ENCODE data around the gene CAPN10.

Gene CAPN10

DNA sequence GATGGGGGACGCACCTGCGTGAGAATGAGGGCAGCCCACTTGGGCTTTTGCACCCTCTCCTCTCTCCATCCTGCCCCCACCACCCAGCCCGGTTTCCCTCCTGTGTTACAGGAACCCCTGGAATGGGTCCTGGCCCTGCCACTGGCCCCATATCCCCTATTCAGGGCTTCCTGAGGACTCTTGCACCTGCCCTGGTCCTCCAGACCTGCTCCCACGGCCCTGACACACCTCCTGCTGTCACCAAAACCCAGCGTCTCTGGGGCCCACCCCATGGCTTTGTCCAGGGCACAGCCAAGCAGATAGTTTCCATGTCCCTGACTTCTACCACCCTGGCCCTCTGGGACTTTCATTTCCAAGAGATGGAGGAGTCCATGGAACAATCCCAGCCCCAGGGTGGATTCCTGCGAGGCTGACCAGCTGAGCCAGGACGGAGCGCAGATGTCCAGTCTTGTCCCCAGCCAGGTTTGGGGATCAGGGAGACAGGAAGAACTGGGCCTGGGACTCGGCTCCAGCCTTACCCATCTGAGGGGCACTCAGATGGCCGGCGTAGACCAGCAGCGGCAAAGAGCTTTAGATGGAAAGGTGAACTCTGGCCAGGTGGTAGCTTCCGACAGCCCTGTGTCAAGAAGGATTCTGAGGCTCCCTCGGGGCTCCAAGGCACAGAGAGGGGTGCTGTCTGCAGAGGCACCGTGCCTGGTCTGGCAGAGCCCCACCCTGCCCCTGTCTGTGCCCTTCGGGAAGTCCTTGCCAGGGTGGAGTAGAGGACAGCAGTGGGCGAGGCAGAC, 50.8 kb downstream of the CAPN10 start:
- no peak for DNase-seq (ENCODE audit: low read depth, low spot score)

DNA sequence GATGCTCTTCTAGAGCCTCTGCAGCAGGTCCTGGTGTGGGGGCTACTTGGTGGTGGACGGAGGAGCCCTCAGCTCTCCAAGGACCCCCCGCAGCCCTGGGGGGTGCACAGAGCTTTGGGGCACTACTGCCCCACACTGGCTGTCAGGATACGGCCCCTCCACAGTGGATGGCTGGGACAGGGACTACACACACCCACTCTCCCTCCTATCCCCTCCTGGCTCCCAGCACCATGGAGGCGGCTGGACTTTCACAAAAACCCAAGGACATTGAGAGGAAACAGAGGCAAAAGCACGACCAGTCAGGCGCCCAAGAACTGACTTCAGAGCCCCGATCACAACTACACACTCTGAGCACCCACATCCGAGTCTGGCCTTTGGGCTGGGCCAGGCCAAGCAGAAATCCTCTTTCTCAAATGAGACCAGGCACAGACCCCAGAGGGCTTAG, 51.4 kb downstream of the CAPN10 start:
- no peak for DNase-seq (ENCODE audit: low read depth, low spot score)

DNA sequence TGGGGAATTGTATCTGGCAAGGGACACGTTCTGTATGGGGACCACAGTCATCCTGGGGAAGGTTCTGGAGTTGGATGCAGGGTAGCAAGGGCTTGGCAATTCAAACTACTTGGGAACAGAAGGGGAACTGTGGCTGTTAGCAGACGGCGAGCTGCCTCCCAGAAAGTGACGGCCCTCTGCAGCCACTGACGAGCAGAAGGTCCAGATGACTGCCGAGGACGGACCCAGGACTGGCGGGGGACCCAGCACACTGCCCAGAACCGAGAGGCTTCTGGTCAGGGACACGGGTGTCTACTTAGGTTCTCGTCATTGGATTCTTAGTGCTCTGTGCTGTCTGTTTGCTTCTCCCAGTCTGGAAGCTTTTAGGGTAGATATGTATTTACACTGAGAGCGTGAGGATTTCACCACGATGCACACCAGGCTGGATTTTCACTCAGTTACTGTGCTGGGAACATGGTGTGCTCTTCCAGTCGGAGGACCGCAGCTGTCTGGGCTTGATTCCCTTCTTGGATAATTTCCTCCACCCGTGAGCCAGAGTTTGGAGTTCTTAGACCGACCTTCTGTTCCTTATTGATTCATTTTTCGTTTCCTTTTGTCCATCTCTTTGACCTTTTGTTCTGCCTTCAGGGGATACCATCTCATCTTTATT, 52.1 kb downstream of the CAPN10 start:
- no peak for DNase-seq (ENCODE audit: low read depth, low spot score)

DNA sequence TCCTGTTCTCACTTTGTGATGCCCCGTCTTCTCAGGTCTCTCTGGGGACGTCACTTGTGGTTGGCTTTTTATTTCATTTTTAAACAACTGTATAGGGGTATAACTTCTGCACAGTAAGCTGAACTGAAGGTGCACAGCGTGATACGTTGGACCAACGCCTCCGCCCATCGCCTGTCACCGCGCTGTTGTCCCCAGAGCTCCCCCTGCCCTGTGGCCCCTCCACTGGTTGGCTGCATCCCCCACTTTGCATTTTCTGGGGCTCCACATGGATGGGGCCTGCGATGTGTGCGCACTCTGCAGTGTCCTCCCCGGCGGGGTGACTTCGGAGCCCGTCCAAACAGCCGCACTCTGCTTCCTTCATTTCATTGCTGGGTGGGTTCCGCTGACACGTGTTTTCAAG, 53.0 kb downstream of the CAPN10 start:
- no peak for DNase-seq (ENCODE audit: low read depth, low spot score)

DNA sequence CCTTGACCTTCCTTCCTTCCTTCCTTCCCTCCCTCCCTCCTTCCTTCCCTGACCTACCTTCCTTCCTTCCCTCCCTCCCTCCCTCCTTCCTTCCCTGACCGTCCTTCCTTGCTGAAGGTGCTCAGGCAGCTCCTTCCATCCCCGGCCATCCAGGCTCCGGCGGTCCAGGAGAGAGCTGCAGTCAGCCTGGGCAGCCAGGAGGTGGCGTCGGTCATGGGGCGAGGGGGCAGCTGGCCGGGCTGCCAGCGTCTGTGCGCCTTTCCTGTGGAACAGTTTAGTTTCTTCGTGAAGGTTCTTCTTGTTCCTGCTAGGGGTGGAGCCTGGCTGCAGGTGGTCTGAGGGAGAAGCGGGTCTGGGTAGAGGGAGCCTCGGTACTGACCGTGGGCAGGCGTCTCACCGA, 54.4 kb downstream of the CAPN10 start:
- DNase-seq (ENCODE audit: low read depth, low spot score) = no peak

DNA sequence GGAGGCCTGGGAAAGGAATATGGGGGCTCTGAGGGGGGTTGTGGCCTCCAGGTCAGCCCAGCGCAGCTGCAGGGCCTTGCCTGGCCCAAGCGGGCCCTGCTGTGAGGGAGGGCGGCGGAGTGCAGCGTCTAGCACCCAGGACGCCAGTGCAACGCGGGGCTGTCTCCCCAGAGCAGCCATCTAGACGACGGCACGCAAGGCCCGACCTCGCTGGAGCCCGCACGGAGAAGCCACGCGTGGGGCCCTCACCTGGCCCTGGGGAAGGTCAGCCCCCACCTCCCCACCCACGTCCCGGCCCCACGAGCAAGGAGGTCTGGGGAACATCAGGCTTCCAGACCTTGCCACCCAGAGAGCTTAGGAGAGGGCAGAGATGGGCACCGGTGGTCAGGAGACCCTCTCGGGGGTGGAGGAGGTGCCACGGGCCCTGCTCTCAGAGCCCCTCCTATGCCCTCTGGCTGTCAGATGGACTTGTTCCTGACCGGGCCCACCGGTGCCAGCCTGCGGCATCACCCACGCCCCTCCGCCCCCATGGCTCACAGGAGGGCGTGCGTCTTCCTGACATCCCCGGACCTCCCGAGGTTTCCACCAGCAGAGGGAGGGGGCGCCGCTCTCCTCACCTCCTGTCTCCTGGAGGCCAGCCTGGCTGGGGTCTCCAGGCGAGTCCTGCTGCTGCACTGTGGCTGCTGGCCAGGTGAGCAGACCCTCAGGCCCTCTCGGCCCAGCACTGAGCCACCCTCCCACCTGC, 55.7 kb downstream of the CAPN10 start:
- DNase-seq (ENCODE audit: low read depth, low spot score) = no peak

DNA sequence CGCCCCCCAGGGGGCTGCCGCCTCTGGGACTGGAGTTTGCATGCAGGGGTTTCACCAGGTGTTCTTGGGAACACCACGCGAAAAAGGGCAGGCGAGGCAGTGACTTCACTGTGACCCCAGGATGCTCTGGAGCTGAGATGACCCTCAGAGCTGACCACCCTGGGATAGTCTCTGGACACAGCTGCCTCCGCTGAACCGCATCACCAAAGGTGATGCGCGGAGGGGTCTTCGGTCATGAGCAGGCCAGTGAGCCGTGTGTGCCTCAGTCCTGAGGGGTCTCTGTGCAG, 56.2 kb downstream of the CAPN10 start:
- DNase-seq (ENCODE audit: low read depth, low spot score) = no peak

DNA sequence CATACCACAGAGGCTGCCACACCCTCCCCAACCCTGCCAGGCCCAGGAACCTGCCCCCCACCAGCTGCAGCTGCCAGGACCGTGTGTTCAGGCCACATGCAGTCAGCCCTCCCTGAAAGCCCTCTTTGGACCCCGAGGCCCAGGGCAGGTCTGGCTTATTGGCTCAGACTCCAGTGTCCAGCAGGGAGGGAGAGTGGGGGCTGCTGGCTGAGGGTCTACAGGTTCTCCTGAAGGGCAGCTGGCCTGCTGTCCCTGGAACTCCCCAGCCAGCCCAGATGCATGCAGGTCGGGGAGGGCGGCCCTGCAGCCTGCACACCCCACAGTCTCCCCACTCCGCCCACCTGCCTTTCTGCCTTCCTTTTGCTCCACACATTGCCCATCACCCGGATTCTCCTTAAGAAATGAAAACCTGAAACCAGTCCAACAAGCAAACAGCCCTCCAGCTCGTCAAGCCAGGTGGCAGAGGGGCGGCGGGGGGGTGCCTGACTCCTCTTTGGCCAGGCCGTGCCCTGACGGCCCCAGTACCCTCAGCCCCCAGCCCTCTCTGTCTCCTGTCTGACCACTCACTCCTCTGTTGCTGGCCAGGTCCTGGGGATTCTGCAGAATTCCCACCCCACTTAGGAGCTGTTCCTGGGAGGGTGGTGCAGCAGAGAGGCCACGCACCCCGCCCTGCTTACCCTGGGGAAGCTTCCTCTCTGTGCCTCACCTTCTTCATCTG, 56.7 kb downstream of the CAPN10 start:
- DNase-seq (ENCODE audit: low read depth, low spot score) = no peak

DNA sequence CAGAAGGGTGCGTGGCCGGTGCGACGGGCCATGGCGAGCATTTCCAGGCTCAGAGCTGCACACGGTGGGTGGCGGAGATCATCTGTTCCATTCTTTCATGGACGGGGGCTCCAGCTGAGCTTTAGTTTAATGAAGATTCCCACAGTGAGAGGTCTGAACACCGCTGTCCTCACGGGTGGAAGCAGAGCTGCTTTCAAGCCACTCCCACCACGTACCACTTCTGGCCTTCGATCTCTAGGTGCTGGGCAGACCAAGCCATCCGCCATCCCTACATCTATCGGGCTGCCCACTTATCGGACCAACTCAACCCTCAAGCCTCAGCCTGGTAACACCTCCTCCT, 57.2 kb downstream of the CAPN10 start:
- DNase-seq (ENCODE audit: low read depth, low spot score) = no peak

DNA sequence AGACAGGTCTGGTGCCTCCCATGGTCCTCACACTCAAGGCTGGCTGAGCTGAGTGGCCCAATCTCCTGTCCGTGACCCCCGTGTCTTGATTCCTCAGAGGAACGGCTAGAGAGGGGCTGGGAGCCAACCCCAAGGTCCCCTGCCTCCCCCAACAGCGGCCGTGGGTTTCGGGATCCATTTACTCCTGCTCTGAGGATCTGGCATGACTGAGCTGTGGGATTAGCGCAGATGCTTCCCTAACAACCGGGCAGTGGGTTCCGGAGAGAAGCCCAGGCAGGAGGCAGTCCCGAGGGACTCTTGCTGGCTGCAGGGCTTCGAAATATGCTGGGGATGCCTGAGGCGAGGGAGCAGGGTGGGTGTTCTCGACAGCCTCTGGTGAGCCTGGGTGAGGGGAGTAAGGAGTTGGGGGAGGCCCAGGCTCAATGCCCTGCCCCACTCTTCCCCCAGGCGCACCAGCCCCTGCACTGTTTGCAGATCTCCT, 57.7 kb downstream of the CAPN10 start:
- DNase-seq (ENCODE audit: low read depth, low spot score) = no peak

DNA sequence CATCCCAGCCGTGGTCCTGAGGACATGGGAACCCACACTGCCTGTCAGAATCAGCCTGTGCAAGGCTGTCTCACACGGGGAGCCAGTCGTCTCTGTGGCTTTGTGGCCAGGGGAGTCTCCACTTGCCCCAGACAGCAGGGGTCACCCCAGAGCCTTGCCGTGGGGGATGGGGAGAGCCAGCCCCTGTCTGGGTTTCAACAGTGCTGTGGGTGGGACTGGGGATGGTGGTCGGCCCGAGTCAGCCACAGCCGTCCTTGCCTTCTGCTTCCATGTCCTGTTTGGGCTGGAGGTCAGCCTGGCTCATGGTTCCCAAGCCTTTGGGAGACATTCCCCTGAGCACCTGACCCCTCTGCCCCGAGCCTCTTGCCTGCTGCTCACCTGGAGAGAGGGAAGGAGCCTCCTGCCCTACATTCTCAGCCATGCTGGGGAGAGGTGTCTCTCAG, 58.3 kb downstream of the CAPN10 start:
- no peak for DNase-seq (ENCODE audit: low read depth, low spot score)

DNA sequence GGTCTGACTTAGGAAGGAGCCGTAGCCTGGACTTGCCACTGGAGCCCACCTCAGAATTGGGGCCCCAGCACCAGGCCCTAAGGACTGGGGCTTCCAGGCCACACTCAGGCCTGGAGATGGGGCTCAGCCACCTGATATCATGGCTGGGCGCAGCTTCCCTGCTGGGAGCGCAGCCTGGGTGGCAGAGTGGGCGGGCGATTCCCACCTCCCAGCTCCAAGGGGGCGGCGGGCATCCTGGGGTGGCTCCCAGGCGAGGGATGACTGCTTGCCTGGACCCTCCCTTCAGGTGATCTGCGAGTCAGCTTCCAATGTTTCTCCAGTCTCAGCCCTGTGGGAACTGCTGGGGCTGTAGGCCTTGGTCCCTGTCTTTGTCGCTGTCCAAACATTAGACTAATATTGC, 58.8 kb downstream of the CAPN10 start:
- no peak for DNase-seq (ENCODE audit: low read depth, low spot score)

DNA sequence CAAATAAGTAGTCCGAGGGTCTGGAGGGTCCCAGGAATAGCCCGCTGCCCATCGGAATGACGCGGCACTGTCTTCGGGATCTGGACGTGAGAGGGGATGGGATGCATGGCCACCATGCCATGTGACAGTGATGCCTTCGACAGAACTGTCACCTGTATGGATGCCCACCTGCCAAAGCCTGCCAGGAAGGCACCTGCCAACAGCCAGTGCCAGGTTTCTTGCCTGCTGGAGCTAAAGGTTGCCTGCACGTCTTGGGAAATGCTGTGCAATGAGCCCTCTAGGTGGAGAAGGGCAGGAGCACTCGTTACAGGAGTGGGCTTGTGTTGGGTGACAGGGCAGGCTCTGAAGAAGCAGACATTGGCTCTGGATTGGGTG, 59.3 kb downstream of the CAPN10 start:
- no peak for DNase-seq (ENCODE audit: low read depth, low spot score)

DNA sequence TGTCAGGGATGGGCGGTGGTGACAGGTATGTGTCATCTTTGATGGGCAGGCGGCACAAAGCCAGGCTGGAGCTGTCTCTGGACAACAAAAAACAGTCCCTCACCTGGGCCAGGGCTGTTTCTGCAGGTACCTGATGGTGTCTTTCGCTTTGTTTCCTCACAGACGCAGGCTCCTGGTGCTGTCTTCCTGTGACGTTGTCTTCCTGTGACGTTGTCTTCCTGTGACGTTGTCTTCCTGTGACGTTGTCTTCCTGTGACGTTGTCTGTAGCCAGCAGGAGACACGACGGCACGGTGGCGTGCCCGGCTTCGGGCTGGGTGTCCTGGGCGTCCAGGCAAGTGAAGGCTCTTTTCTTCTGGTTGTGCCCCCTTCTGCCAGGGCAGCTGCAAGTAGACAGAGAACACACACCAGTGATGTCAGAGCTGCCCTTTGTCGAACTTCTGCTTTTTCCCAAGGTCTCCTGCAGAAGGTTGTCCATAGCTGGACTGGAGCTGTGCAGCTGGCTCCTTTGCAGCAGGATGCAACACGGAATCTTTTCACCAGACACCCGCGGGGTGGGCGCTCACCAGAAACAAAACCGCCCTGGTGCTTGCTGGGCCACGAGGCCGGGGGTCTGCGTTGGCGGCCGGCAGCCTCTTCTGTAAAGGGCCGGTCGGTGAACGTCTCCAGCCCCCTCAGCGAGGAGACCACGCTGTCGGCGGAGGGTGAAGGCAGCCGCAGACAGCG, 59.8 kb downstream of the CAPN10 start:
- DNase-seq (ENCODE audit: low read depth, low spot score) = no peak

DNA sequence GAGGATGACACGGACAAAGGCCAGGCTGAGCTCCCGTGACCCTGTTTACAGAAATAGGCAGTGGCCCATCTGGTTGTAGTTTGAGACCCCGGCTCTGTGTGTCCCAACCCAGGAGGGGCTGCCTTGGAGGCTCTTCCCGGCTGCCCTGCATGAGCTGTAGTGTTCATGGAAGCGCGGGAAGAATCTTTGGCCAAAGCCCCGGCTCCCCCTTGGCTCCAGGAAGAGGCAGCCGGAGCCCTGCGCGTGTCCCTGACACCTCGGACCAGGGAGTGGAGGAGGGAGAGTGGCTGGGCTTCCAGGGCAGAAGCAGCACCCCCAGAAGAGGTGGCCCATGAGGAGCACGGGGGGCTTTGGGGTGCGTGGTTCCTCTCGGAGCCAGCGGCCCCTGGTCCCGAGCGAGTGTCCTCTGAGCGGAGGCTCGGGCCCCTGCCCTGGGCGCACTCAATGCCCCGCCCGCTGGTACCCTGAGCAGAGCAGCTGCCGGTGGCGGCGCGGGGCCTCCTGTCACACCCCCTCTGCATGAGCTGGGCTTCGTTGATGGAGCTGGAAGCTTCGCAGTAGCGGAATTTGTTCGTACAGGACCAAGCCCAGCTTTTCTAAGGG, 60.5 kb downstream of the CAPN10 start:
- DNase-seq (ENCODE audit: low read depth, low spot score) = no peak

DNA sequence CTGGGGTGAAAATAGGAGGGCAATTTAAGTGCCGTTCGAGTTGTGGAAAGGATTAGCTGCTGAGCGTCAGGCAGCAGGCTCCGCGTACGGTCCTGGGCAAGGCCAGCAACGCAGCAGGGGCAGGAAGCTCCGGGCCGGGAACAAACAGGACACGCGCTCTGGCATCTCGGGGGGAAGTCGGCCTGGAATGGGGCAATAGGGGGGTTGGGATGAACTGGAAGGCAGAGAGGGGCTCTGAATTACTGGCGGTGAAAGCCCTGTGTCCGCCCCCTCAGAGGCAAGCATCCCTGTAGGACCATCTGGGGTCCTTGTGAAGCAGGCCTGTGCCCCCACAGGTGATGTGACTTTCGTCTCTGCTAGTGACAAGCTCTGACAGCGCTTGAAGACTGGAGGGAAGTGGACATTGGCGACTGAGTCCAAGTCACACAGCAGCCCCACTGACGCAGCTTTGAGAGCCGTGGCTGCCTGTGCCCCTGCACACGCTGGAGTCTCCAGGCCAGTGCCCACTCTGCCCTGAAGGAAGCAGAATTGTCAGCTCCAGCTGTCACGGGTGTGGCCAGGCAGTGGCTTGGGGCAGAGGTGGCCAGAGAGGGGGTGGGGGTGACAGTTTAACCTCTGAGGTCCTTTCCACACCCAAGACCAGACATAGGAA, 61.1 kb downstream of the CAPN10 start:
- no peak for DNase-seq (ENCODE audit: low read depth, low spot score)

DNA sequence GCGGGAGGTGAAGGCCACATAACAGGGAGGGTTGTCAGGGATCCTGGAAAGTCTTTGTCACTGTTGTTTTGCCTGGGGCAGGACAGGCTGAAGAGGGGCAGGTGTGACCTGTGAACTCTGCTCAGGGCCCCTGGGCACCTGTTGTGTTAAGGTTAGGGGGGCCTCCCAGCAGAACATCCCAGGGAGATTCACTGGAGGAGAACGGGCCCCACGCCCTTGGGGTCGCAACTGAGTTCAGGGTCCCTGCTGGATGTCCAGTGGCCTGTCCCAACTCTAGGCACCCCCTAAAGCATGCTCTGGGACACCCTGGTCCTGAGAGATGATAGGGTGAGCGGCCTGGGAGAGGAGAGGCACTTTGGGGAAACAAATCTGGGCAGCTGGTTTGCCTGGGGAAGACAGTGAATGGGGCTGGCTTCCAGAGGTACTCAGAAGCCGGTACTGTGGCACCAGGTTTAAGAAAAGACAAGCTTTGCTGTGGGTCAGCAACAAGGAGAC, 61.7 kb downstream of the CAPN10 start:
- DNase-seq (ENCODE audit: low read depth, low spot score) = no peak

Data from activated naive CD8-positive, alpha-beta T cell treated with anti-CD3 and anti-CD28 coated beads, Interleukin-2, amount 50 U/mL, for 16 hours (primary cell).